GM10248 (cell line): Measurements from ENCODE around the gene TRDN.
"Not testable (repeated sequence)": the region's sequence is repeated elsewhere in the genome, so short reads cannot be mapped to it uniquely, and the experiment has no call there.

Experiments
- CTCF ChIA-PET: fragments of 300-600 bp; sonication (Branson Sonifier 250); formaldehyde crosslinking; extraction: SDS; loops from one replicate; lab custom pipeline; 2021; ENCODE audit warnings: antibody characterized with exemption; lab: Yijun Ruan, JAX
- POLR2A ChIA-PET: fragments of 350-650 bp; sonication (Branson Sonifier 250); formaldehyde crosslinking; extraction: SDS; loops from one replicate; lab custom pipeline; 2020; ENCODE audit warnings: antibody characterized with exemption; lab: Yijun Ruan, JAX
- DNase-seq: peaks from one replicate; pipeline ENCODE4 v3.0.0; 2012; ENCODE audit errors: extremely low spot score
- CTCF ChIP-seq: IDR thresholded peaks from 2 replicates; pipeline ENCODE4 v1.5.1; 2012; ENCODE audit warnings: mild to moderate bottlenecking, low read depth; ENCODE audit errors: extremely low read depth, missing control alignments, control extremely low read depth

Gene TRDN

GRCh38 chr6:123288649-123289048 lies 348.1 kb downstream of the TRDN start:
- ChIA-PET CTCF (interaction anchor here (1.2 kb wide), 1 partner anchor 14 kb away, joined by 3 read pairs; no protein-coding TSS in a partner anchor), POLR2A (no interaction called here)
- no peak for TF ChIP-seq CTCF
- DNase-seq = no peak

GRCh38 chr6:123276546-123276980 lies 360.2 kb downstream of the TRDN start:
- no peak for TF ChIP-seq CTCF
- DNase-seq = no peak
- ChIA-PET CTCF (no interaction called here), POLR2A (no interaction called here)

- POLR2A ChIA-PET = no interaction called here
- no peak for DNase-seq
- no peak for TF ChIP-seq CTCF
- CTCF ChIA-PET = interaction anchor here (1.0 kb wide), 1 partner anchor 45 kb away, joined by 4 read pairs; no protein-coding TSS in a partner anchor
Measured at GRCh38 chr6:123263981-123264380, 372.8 kb downstream of the TRDN start.

- ChIA-PET CTCF (no interaction called here), POLR2A (no interaction called here)
- no peak for TF ChIP-seq CTCF
- no peak for DNase-seq
Measured at GRCh38 chr6:123240626-123241025, 396.1 kb downstream of the TRDN start.

GRCh38 chr6:123233336-123233735 lies 403.4 kb downstream of the TRDN start:
- DNase-seq = no peak
- ChIA-PET CTCF (interaction anchor here (0.8 kb wide), 1 partner anchor 10 kb away, joined by 3 read pairs; no protein-coding TSS in a partner anchor), POLR2A (no interaction called here)
- TF ChIP-seq CTCF = no peak

- CTCF ChIA-PET, DNase-seq, POLR2A ChIA-PET: not testable (repeated sequence)
Measured at GRCh38 chr6:123227789-123228188, 409.0 kb downstream of the TRDN start.

- ChIA-PET POLR2A (no interaction called here), CTCF (no interaction called here)
- DNase-seq = no peak
- TF ChIP-seq CTCF = no peak
Measured at GRCh38 chr6:123226398-123226797, 410.4 kb downstream of the TRDN start.
